HG03457 (cell line): ENCODE measurements around the gene PANK2.

ENCODE experiments used
- ATAC-seq: cut with Tn5 transposase; IDR thresholded peaks from one replicate; pipeline ENCODE4 v1.9.1; 2021; ENCODE audit warnings: moderate number of reproducible peaks; ENCODE audit not compliant: unreplicated experiment

Gene PANK2

GRCh38 chr20:3976511-3976910 lies 87.3 kb downstream of the PANK2 start:
- no peak for ATAC-seq
